ENCODE data around the gene ADGRG2. TPM values are rescaled to one million over a fixed set of nuclear protein-coding genes. Genes with fewer than 3 reads are reported as not detected.

ADGRG2 gene
- total and polyA plus RNA-seq, 9 of the 15 experiments (the other 6 are each of a cell fraction or from before 2014, with no cell fraction given) = 0.03 TPM; not detected in 8

DNA sequence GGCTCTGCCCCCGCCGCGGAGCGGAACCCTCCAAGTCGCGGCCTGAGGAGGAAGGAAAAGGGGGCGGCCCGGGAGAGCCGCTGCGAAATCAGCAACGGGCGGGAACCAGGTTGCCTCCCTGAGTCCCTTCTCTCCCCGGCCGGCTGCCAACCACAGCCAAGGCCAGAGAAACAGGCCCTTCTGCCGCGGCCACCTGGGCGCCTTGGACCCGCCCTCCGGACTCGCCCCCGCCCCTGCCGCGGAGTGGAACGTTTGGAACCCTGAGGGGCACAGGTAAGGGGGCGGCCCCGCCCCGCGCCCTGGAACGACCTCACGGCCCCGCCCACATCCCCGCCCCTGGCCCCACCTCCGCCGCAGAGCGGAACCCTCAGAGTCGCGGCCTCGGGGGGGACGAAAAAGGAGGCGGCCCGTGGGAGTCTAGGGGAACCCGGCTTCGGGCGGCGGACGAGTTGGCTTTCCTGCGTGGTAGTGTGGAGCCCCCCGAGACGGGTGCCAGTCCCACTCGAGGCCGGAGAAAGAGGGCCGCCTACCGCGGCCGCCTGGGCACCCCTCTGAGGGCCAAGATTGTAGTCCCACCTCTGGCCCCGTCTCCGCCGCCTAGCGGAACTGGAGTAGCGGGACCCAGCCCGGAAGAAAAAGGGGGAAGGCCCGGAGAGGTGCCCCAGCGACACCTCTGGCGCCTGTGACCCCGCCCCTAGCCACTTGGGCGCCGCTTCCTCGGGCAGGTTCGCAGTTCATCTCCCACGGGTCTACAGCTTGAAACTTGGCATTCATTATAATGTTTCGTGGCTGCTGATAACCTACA is 137.7 kb downstream of the ADGRG2 start (continued):
- TF ChIP-seq ZEB2 (IDR thresholded peaks at IDR 0.05) = peak; percentile 92
- TF ChIP-seq MTA2 (IDR thresholded peaks at IDR 0.05; ENCODE audit: low read depth) = no peak
- TF ChIP-seq HDAC3 (IDR thresholded peaks at IDR 0.05; ENCODE audit: borderline replicate concordance, partially characterized antibody) = peak; percentile 28
- TF ChIP-seq ARHGAP35 (IDR thresholded peaks at IDR 0.05; ENCODE audit: partially characterized antibody) = no peak
- TF ChIP-seq STAT5B (CRISPR knock-in tag; IDR thresholded peaks at IDR 0.05) = no peak
- no peak for TF ChIP-seq SMAD3 (CRISPR knock-in tag; conservative IDR thresholded peaks at IDR 0.05)
- TF ChIP-seq, protein P1, sequence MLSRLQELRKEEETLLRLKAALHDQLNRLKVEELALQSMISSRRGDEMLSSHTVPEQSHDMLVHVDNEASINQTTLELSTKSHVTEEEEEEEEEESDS (CRISPR knock-in tag; IDR thresholded peaks at IDR 0.05) = no peak
- TF ChIP-seq ZNF445 (CRISPR knock-in tag; IDR thresholded peaks at IDR 0.05; ENCODE audit: low read depth) = no peak
- TF ChIP-seq KLF10 (CRISPR knock-in tag; IDR thresholded peaks at IDR 0.05) = no peak
- TF ChIP-seq LEF1 (IDR thresholded peaks at IDR 0.05) = no peak
- peak; percentile 14; the same call in 1 of the 2 replicates for TF ChIP-seq CREM (IDR thresholded peaks at IDR 0.05; ENCODE audit: low read depth)
- TF ChIP-seq, protein P2, sequence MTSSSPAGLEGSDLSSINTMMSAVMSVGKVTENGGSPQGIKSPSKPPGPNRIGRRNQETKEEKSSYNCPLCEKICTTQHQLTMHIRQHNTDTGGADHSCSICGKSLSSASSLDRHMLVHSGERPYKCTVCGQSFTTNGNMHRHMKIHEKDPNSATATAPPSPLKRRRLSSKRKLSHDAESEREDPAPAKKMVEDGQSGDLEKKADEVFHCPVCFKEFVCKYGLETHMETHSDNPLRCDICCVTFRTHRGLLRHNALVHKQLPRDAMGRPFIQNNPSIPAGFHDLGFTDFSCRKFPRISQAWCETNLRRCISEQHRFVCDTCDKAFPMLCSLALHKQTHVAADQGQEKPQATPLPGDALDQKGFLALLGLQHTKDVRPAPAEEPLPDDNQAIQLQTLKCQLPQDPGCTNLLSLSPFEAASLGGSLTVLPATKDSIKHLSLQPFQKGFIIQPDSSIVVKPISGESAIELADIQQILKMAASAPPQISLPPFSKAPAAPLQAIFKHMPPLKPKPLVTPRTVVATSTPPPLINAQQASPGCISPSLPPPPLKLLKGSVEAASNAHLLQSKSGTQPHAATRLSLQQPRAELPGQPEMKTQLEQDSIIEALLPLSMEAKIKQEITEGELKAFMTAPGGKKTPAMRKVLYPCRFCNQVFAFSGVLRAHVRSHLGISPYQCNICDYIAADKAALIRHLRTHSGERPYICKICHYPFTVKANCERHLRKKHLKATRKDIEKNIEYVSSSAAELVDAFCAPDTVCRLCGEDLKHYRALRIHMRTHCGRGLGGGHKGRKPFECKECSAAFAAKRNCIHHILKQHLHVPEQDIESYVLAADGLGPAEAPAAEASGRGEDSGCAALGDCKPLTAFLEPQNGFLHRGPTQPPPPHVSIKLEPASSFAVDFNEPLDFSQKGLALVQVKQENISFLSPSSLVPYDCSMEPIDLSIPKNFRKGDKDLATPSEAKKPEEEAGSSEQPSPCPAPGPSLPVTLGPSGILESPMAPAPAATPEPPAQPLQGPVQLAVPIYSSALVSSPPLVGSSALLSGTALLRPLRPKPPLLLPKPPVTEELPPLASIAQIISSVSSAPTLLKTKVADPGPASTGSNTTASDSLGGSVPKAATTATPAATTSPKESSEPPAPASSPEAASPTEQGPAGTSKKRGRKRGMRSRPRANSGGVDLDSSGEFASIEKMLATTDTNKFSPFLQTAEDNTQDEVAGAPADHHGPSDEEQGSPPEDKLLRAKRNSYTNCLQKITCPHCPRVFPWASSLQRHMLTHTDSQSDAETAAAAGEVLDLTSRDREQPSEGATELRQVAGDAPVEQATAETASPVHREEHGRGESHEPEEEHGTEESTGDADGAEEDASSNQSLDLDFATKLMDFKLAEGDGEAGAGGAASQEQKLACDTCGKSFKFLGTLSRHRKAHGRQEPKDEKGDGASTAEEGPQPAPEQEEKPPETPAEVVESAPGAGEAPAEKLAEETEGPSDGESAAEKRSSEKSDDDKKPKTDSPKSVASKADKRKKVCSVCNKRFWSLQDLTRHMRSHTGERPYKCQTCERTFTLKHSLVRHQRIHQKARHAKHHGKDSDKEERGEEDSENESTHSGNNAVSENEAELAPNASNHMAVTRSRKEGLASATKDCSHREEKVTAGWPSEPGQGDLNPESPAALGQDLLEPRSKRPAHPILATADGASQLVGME (CRISPR knock-in tag; IDR thresholded peaks at IDR 0.05) = no peak
- TF ChIP-seq PURB (CRISPR knock-in tag; IDR thresholded peaks at IDR 0.05; ENCODE audit: low read depth) = no peak
- peak; percentile 71 for TF ChIP-seq SUPT5H (IDR thresholded peaks at IDR 0.05)
- TF ChIP-seq RUNX1 (IDR thresholded peaks at IDR 0.05; ENCODE audit: low read depth) = no peak
- TF ChIP-seq BRD4 (IDR thresholded peaks at IDR 0.05) = no peak
- no peak for TF ChIP-seq HMG20B (CRISPR knock-in tag; IDR thresholded peaks at IDR 0.05)
- TF ChIP-seq CBFB (CRISPR knock-in tag; IDR thresholded peaks at IDR 0.05) = no peak
- TF ChIP-seq TBP (optimal IDR thresholded peaks at IDR 0.05; ENCODE audit: low read depth, low read length) = peak; percentile 26
- TF ChIP-seq POLR2G (IDR thresholded peaks at IDR 0.05; ENCODE audit: low read depth, low read length) = peak; percentile 82
- no peak for TF ChIP-seq ZNF780A (CRISPR knock-in tag; IDR thresholded peaks at IDR 0.05)
- TF ChIP-seq, protein P3, sequence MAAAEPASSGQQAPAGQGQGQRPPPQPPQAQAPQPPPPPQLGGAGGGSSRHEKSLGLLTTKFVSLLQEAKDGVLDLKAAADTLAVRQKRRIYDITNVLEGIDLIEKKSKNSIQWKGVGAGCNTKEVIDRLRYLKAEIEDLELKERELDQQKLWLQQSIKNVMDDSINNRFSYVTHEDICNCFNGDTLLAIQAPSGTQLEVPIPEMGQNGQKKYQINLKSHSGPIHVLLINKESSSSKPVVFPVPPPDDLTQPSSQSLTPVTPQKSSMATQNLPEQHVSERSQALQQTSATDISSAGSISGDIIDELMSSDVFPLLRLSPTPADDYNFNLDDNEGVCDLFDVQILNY (CRISPR knock-in tag; IDR thresholded peaks at IDR 0.05) = no peak
- no peak for TF ChIP-seq ZNF146 (CRISPR knock-in tag; IDR thresholded peaks at IDR 0.05; ENCODE audit: unreplicated experiment)

Measured in K562 (cell line).